ENCODE measurements around the gene CNTNAP2.

- TF ChIP-seq REST (IDR thresholded peaks at IDR 0.05; ENCODE audit: borderline replicate concordance in 1 of 2, low read depth in 1 of 2, low read length in 2 of 2): no peak
- TF ChIP-seq ZNF549 (CRISPR knock-in tag; IDR thresholded peaks at IDR 0.05): no peak
- no peak for TF ChIP-seq BHLHE40 (IDR thresholded peaks at IDR 0.05; ENCODE audit: low read length)
- no peak for TF ChIP-seq CTCF (CRISPR knock-in tag; IDR thresholded peaks at IDR 0.05)
- TF ChIP-seq PREB (CRISPR knock-in tag; IDR thresholded peaks at IDR 0.05): no peak
- TF ChIP-seq GTF2F1 (IDR thresholded peaks at IDR 0.05; ENCODE audit: low read length): no peak
Observed at GRCh38 chr7:148035950-148036349, 1919.3 kb downstream of the CNTNAP2 start.
